Measurements from ENCODE around the gene PRPS1. TPM values are rescaled to one million over a fixed set of nuclear protein-coding genes. Genes with fewer than 3 reads are reported as not detected.

Gene PRPS1
- polyA plus RNA-seq, 1 donor (not counting 4 experiments of a cell fraction or from before 2014, with no cell fraction given), result 48.4 TPM

GRCh38 chrX:107659768-107660167 is 31.5 kb downstream of the PRPS1 start:
- FAIRE-seq (peak; percentile 48), DNase-seq (ENCODE audit: low read depth, low spot score) (no peak)
- H3K27ac ChIP-seq (ENCODE audit: control insufficient read depth, insufficient read depth, low read length), result no peak overlapping the region
- TF ChIP-seq EZH2 (IDR thresholded peaks at IDR 0.05; ENCODE audit: low read length) (no peak), CTCF (optimal IDR thresholded peaks at IDR 0.05 in 1 of 3, IDR thresholded peaks at IDR 0.05 in 1 of 3, conservative IDR thresholded peaks at IDR 0.05 in 1 of 3; ENCODE audit: extremely low read depth in 1 of 3, insufficient read depth in 2 of 3, low read length in 3 of 3) (peak; percentile 41 to 74 (median 62))
- H3K4me2 ChIP-seq (ENCODE audit: control insufficient read depth, extremely low read depth, insufficient read depth, low read depth, low read length), result no peak overlapping the region
- H3K9me3 ChIP-seq (ENCODE audit: control insufficient read depth, low read depth, low read length), result no peaks in the 10 kb centered on the region
- no peaks in the 10 kb centered on the region for H3K9me1 ChIP-seq (ENCODE audit: control insufficient read depth, extremely low read depth, insufficient read depth, low read length)
- no peaks in the 10 kb centered on the region for H4K20me1 ChIP-seq (ENCODE audit: control insufficient read depth, extremely low read depth, insufficient read depth, low read length)
- H2AFZ ChIP-seq (ENCODE audit: control insufficient read depth, low read length), result no peak overlapping the region
- H3K79me2 ChIP-seq (ENCODE audit: control insufficient read depth, insufficient read depth, low read length), result no peaks in the 10 kb centered on the region
- H3K36me3 ChIP-seq (ENCODE audit: control insufficient read depth in 2 of 2, extremely low read depth in 1 of 2, insufficient read depth in 2 of 2, low read length in 2 of 2), result no peaks in the 10 kb centered on the region
- H3K27me3 ChIP-seq (ENCODE audit: control insufficient read depth, extremely low read depth, insufficient read depth, low read length), result no peaks in the 10 kb centered on the region
- dilution Hi-C loops (cut with MboI; ENCODE audit: extremely low pct_ligation_motif_present, low sequenced_read_pairs), result no loop called here
- no peak overlapping the region for H3K9ac ChIP-seq (ENCODE audit: control insufficient read depth, extremely low read depth, insufficient read depth, low read length)
- no peak overlapping the region for H3K4me3 ChIP-seq (ENCODE audit: control insufficient read depth in 2 of 3, extremely low read depth in 1 of 3, insufficient read depth in 2 of 3, low read depth in 1 of 3, low read length in 3 of 3)
- peaks cover 10% of the 10 kb centered on the region for H3K4me1 ChIP-seq (ENCODE audit: control insufficient read depth, extremely low read depth, insufficient read depth, low read length)

GRCh38 chrX:107662145-107662544 is 33.8 kb downstream of the PRPS1 start:
- Histone ChIP-seq H3K9me1 (ENCODE audit: control insufficient read depth, extremely low read depth, insufficient read depth, low read length) (no peaks in the 10 kb centered on the region), H3K4me1 (ENCODE audit: control insufficient read depth, extremely low read depth, insufficient read depth, low read length) (no peaks in the 10 kb centered on the region), H3K79me2 (ENCODE audit: control insufficient read depth, insufficient read depth, low read length) (no peaks in the 10 kb centered on the region), H2AFZ (ENCODE audit: control insufficient read depth, low read length) (no peak overlapping the region), H3K4me3 (ENCODE audit: control insufficient read depth in 2 of 3, extremely low read depth in 1 of 3, insufficient read depth in 2 of 3, low read depth in 1 of 3, low read length in 3 of 3) (no peak overlapping the region), H3K4me2 (ENCODE audit: control insufficient read depth, extremely low read depth, insufficient read depth, low read depth, low read length) (no peak overlapping the region), H4K20me1 (ENCODE audit: control insufficient read depth, extremely low read depth, insufficient read depth, low read length) (no peaks in the 10 kb centered on the region), H3K9ac (ENCODE audit: control insufficient read depth, extremely low read depth, insufficient read depth, low read length) (no peak overlapping the region), H3K27ac (ENCODE audit: control insufficient read depth, insufficient read depth, low read length) (no peak overlapping the region), H3K27me3 (ENCODE audit: control insufficient read depth, extremely low read depth, insufficient read depth, low read length) (no peaks in the 10 kb centered on the region), H3K36me3 (ENCODE audit: control insufficient read depth in 2 of 2, extremely low read depth in 1 of 2, insufficient read depth in 2 of 2, low read length in 2 of 2) (no peaks in the 10 kb centered on the region), H3K9me3 (ENCODE audit: control insufficient read depth, low read depth, low read length) (no peaks in the 10 kb centered on the region)
- FAIRE-seq, result no peak
- dilution Hi-C loops (cut with MboI; ENCODE audit: extremely low pct_ligation_motif_present, low sequenced_read_pairs), result no loop called here
- DNase-seq (ENCODE audit: low read depth, low spot score), result no peak
- TF ChIP-seq EZH2 (IDR thresholded peaks at IDR 0.05; ENCODE audit: low read length) (no peak), CTCF (optimal IDR thresholded peaks at IDR 0.05 in 1 of 3, IDR thresholded peaks at IDR 0.05 in 1 of 3, conservative IDR thresholded peaks at IDR 0.05 in 1 of 3; ENCODE audit: extremely low read depth in 1 of 3, insufficient read depth in 2 of 3, low read length in 3 of 3) (no peak)
